K562 (cell line): ENCODE data around the gene SH3BP2.

Experiments
- CTCF ChIP-seq, 3 experiments: IDR thresholded peaks in 2 of 3; conservative IDR thresholded peaks in 1 of 3; 2 replicates each; pipeline ENCODE4 v1.5.1; 2011 to 2012; ENCODE audit warnings: low read length in 3 of 3, mild to moderate bottlenecking in 3 of 3, control low read depth in 2 of 3, improper control_type of control experiment in 1 of 3, inconsistent platforms in 1 of 3, low read depth in 1 of 3, mixed read lengths in 1 of 3, moderate library complexity in 1 of 3; ENCODE audit not compliant: insufficient read depth in 2 of 3
- E2F3 ChIP-seq: fragments of 250-450 bp; sonication (Bioruptor Pico); IDR thresholded peaks from 2 replicates; pipeline ENCODE4 v1.4.0; 2020; ENCODE audit warnings: mild to moderate bottlenecking
- EZH2 ChIP-seq: IDR thresholded peaks from 2 replicates; pipeline ENCODE4 v1.6.1; 2012; ENCODE audit warnings: low read depth, mild to moderate bottlenecking, inconsistent platforms, low read length, borderline replicate concordance
- FOXO4 ChIP-seq: fragments of 450-650 bp; formaldehyde crosslinking; IDR thresholded peaks from 2 replicates; pipeline ENCODE4 v1.4.0; 2020; ENCODE audit warnings: mild to moderate bottlenecking, moderate library complexity
- POLR2A ChIP-seq: fragments of 450-650 bp; conservative IDR thresholded peaks from 2 replicates; pipeline ENCODE4 v1.6.1; 2016
- POLR3A ChIP-seq: IDR thresholded peaks from 2 replicates; pipeline ENCODE4 v1.6.1; 2011; ENCODE audit warnings: borderline replicate concordance, mild to moderate bottlenecking, moderate library complexity; ENCODE audit not compliant: insufficient read length, insufficient read depth; ENCODE audit errors: extremely low read depth

- TF ChIP-seq FOXO4 (no peak), CTCF (IDR thresholded peaks at IDR 0.05 in 2 of 3, conservative IDR thresholded peaks at IDR 0.05 in 1 of 3; ENCODE audit: insufficient read depth in 2 of 3, low read depth in 1 of 3, low read length in 3 of 3) (no peak), POLR3A (no peak), EZH2 (no peak), POLR2A (no peak), E2F3 (CRISPR knock-in tag) (no peak)
Observed at GRCh38 chr4:2798399-2799223, 5.7 kb downstream of the SH3BP2 start.
